Measurements from ENCODE around the gene SEC22C. TPM values are rescaled to one million over a fixed set of nuclear protein-coding genes. Genes with fewer than 3 reads are reported as not detected.

Gene SEC22C
- total and polyA plus RNA-seq, 2 donors (not counting 1 experiment from before 2014, with no cell fraction given) = 19.2 to 44.8 TPM

DNA sequence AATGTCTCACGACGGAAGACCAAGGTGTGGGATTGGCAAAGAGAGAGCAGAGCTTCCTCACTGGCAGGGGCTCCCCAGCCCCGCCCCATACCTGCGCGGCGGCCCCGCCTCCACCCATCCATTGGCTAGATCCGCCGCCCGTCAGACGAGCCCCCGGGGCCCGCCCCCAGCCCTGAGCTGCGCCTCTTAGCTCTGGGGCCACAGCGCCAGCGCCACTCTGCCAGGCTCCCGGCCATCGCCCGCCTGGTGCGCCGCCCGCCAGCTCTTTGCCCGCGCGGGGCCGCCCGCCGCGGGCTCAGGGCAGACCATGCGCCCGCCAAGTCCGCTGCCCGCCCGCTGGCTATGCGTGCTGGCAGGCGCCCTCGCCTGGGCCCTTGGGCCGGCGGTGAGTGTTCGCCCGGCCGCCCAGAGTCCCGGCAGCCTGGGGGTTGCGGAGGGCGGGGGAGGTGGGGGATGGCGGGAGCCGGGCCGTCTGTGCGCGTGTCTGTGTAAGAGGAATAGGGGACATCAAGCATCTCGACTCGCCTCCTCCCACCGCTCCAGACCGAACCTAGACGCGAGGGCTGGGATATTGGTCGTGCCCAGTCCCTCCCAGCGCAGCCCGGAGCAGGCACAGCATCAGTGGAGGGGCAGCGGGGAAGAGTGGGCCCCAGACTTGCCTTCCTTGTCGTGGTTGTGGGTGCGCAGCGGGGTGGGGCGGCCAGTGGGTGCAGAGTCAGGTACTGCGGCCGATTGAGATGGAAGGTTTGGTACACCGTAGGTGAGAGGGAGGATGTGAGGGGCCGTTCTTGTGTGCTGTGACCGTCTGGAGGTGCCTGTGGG lies 79.1 kb downstream of the SEC22C start, which contains the start of gene VIPR1:
Gene VIPR1, plus strand, starts transcription at position 215 of the 822 bp plus-strand sequence. Its CDS starts 93 bp downstream, at position 308.
- peaks cover 32% of the 10 kb centered on the region for H3K27me3 Mint-ChIP-seq
- Histone ChIP-seq H2AFZ (ENCODE audit: insufficient read depth, low read depth, low read length, poor library complexity, severe bottlenecking) (peak within 1 kb of the TSS; percentile 92), H3K79me2 (ENCODE audit: control insufficient read depth, insufficient read depth, low read length) (no peaks in the 10 kb centered on the region), H3K36me3 (replicated peaks in 1 of 2; ENCODE audit: control extremely low read depth in 1 of 2, control insufficient read depth in 1 of 2, extremely low read depth in 1 of 2, insufficient read depth in 2 of 2, low read length in 1 of 2) (no peaks in the 10 kb centered on the region), H3K4me2 (replicated peaks; ENCODE audit: low read depth, low read length, poor library complexity, severe bottlenecking) (peak within 1 kb of the TSS; percentile 83), H3K4me1 (ENCODE audit: control insufficient read depth in 2 of 2, insufficient read depth in 2 of 2, low read length in 2 of 2) (peaks cover 11 to 21% of the 10 kb centered on the region in 2 donors), H3K9me3 (ENCODE audit: control extremely low read depth in 1 of 3, control insufficient read depth in 2 of 3, insufficient read depth in 1 of 3, low read length in 2 of 3) (no peaks in the 10 kb centered on the region), H3K9ac (ENCODE audit: low read length) (peak within 1 kb of the TSS; percentile 62), H3K27me3 (replicated peaks in 1 of 4; ENCODE audit: control extremely low read depth in 1 of 4, control insufficient read depth in 3 of 4, insufficient read depth in 4 of 4, low read length in 3 of 4) (peaks cover 0 to 38% (median 16%) of the 10 kb centered on the region in 4 experiments), H3K27ac (ENCODE audit: low read length in 2 of 2) (no peak within 1 kb of the TSS), H4K20me1 (ENCODE audit: control insufficient read depth, insufficient read depth, low read length, poor library complexity, severe bottlenecking) (no peaks in the 10 kb centered on the region), H3K4me3 (ENCODE audit: control extremely low read depth in 1 of 5, extremely low read depth in 1 of 5, insufficient read depth in 1 of 5, low read depth in 2 of 5, low read length in 4 of 5) (peak within 1 kb of the TSS; percentile 58 to 82 (median 72))
- TF ChIP-seq EZH2 (IDR thresholded peaks at IDR 0.05; ENCODE audit: borderline replicate concordance, insufficient read depth, low read depth, low read length, poor library complexity, severe bottlenecking) = no peak
- no peak for TF ChIP-seq CTCF (IDR thresholded peaks at IDR 0.05)
- H3K4me1 Mint-ChIP-seq = peaks cover 25% of the 10 kb centered on the region
- 14% methylated on average over 55 of the region's 69 CpGs for WGBS (ENCODE audit: insufficient coverage)
- POLR2A ChIA-PET = interaction anchor here (0.5 to 1.8 kb wide), 4 partner anchors 10 to 1275 kb away, joined by 3 to 8 read pairs (median 4); partner anchors contain the start of gene SEC22C
- DNase-seq (peak; percentile 92), ATAC-seq (ENCODE audit: low read depth) (peak; percentile 98)
- H3K9me3 Mint-ChIP-seq (ENCODE audit: insufficient read depth) = no peaks in the 10 kb centered on the region
- CTCF ChIA-PET = interaction anchor here (0.8 to 3.5 kb wide), 11 partner anchors 8 to 403 kb away, joined by 3 to 56 read pairs (median 3); partner anchors contain the start of gene SEC22C
- intact Hi-C loops (cut with micrococcal nuclease) = loop anchor here (1.0 to 5.0 kb wide), 8 partner anchors 12 to 1190 kb away; partner anchors contain the start of genes ABHD5, CCDC13, SEC22C and ULK4
- peak within 1 kb of the TSS; percentile 84 for H3K27ac Mint-ChIP-seq
- H3K4me3 Mint-ChIP-seq = peak within 1 kb of the TSS; percentile 92

Measured in B cell (primary cell).